ENCODE measurements around the gene SMAD6.

The SMAD6 gene

DNA sequence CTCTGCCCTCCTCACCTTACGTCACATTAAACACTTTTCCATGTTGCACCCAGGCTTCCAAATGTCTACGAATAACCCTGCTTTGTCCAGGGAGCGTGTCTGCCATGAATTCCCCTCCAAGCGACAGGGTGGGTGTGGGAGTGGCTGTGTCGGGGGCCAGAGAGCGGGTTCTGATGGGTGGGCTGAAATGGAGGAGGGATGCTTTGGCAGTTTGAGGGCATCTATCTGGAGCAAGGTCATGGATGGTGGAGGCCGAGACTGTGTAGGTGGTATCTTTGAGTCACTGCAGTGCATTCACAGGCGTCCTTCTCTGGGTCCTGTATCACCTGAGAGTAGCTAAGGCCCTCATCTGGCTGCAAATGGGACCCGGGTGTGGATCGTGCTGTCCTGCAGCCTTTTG lies 36.6 kb downstream of the SMAD6 start:
- DNase-seq (ENCODE audit: extremely low read depth in 1 of 2, low read depth in 1 of 2) = no peak

DNA sequence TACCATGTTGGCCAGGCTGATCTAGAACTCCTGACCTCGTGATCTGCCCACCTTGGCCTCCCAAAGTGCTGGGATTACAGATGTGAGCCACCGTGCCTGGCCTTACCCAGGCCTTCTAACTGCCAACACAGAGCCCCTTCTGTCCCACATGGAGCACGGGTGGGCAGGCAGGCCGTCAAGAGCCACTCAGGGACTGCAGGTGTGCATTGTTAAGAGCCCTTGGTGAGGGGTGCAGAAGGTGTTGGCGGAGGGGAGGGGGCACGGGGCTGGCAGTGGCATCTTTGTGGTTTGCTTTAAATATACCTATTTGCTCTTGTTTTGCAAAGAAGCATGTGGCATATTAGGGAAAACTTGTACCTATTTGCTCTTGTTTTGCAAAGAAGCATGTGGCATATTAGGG lies 37.3 kb downstream of the SMAD6 start:
- DNase-seq (ENCODE audit: extremely low read depth in 1 of 2, low read depth in 1 of 2) = no peak

- no peak for DNase-seq (ENCODE audit: extremely low read depth in 1 of 2, low read depth in 1 of 2)
Measured at GRCh38 chr15:66740802-66741201, 38.8 kb downstream of the SMAD6 start.

GRCh38 chr15:66741646-66742045 lies 39.6 kb downstream of the SMAD6 start:
- no peak for DNase-seq (ENCODE audit: extremely low read depth in 1 of 2, low read depth in 1 of 2)

GRCh38 chr15:66742286-66742685 lies 40.2 kb downstream of the SMAD6 start:
- no peak for DNase-seq (ENCODE audit: extremely low read depth in 1 of 2, low read depth in 1 of 2)

DNA sequence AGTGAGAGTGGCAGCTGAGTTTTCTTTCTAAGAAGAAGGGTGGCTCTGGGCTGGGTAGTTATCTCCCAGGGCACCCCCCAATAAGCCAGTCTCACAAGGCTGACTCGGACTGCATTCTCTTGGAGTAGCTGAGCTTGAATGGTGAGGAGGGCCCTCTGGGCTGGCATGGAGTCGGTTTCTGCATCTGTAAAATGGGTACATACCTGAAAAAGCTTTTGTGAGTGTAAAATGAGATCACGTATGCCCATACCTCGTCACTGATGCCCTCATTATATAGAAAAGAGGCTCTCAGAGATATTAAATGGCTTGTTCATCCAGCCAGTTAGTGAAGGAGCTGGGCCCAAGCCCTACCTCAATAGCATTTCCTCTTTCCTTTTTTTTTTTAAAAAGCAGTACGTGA lies 41.2 kb downstream of the SMAD6 start:
- no peak for DNase-seq (ENCODE audit: extremely low read depth in 1 of 2, low read depth in 1 of 2)

- no peak for DNase-seq (ENCODE audit: extremely low read depth in 1 of 2, low read depth in 1 of 2)
Measured at GRCh38 chr15:66743703-66744536, 41.9 kb downstream of the SMAD6 start.

DNA sequence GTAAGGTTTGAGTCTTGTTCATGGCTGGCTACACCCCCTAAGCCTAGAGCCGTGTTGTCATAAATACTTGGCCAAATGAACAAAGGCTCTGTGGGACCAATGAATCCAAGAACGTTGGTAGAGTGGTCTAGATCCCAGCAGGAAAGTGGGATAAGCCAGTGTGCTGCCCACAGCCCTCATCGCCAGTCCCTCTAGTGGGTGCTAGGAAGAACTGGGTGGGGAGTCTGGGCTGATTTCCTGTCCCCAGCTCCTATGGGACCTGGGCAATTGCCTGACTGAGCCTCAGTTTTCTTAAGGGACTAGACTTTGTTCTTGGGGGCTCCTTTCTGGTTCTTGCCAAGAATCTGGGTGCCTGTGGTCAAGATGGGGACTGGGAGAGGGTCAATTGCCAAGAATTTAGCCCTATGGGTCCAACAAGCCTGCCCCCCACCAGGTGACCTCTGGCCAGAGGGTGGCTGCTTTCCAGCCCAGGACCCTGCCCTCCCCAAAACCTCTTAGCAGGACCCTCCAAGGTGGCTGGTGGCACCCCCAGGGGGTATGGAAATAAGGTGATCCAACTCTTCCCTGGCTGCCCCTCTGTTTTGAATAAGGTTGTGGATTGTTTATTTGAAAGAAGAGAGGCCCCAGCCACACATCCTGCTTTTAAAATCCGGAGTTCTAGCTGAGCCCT lies 42.7 kb downstream of the SMAD6 start:
- no peak for DNase-seq (ENCODE audit: extremely low read depth in 1 of 2, low read depth in 1 of 2)

- DNase-seq (ENCODE audit: extremely low read depth in 1 of 2, low read depth in 1 of 2) = no peak
Measured at GRCh38 chr15:66745530-66746230, 43.6 kb downstream of the SMAD6 start.

- no peak for DNase-seq (ENCODE audit: extremely low read depth in 1 of 2, low read depth in 1 of 2)
Measured at GRCh38 chr15:66746231-66746605, 44.2 kb downstream of the SMAD6 start.

DNA sequence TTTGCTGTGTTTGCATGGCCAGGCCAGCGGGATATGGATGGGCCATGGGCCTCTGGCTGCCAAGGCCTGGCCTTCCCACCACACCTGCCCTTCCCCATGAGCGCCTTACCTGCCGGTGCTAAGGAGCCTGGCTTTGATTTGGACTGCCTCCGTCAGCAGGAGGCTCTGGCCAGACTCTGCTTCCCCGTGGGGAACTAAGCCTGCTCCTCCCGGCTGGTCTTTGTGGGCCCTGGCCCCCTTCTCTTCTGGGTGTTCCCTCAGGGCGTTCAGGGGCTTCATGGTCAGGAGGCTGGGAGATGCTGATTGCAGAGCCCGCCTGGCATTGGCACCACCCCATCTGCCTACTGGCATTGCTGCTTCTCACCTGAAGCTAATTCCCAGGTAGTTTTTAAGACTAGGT lies 45.2 kb downstream of the SMAD6 start:
- no peak for DNase-seq (ENCODE audit: extremely low read depth in 1 of 2, low read depth in 1 of 2)

DNA sequence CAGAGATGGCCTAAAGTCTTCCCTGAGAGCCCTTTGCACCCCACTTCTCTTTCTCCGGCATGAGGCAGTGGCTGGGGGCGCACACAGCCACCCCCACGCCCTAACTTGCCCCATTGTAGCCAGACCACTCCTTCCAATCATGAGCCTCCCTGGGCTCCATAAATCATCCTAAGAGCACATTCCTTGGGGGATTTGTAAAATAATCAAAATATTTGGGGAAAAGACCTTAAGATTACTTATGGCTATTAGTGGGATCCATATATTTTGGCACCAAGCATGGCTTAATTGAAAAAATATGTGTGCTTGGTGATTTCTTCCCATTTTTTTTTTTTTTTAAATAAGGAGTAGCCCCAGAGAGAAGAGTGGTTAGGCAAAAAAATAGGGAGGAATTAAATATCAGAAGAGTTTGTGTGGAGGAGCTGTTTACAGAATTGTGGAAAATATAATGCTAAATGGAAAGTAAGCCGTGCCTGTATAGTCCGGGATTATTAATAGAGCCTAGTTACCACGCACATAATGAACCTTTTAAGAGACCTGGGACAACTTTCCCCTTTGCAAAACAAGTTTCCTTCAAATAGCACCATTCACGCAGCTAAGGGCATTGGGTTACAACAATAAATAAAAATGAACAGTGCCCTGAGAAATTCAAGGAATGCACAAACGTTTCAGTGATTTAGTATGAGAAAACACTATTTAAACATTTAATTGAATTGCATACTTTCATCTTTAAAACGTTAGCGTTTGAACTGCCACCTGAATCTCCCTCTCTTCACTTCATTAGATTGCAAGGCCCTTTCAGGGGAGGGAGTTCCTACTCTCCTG lies 46.1 kb downstream of the SMAD6 start:
- no peak for DNase-seq (ENCODE audit: extremely low read depth in 1 of 2, low read depth in 1 of 2)

DNA sequence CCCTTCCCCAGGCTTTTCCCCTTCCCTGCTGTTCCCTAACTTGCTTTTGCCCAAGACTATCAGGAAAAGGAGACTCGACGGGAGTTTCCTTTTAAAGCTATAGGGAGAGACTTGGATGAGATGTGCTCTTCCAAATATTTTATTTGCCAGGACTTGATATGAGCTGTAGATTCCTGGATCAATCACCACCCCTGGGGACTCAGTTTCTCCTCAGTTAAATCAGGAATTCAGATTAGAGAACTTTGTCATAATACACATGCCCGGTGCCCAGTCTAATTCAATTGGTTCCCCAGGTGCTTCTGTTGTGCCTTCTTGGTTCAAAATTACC lies 46.6 kb downstream of the SMAD6 start:
- DNase-seq (ENCODE audit: extremely low read depth in 1 of 2, low read depth in 1 of 2) = no peak

DNA sequence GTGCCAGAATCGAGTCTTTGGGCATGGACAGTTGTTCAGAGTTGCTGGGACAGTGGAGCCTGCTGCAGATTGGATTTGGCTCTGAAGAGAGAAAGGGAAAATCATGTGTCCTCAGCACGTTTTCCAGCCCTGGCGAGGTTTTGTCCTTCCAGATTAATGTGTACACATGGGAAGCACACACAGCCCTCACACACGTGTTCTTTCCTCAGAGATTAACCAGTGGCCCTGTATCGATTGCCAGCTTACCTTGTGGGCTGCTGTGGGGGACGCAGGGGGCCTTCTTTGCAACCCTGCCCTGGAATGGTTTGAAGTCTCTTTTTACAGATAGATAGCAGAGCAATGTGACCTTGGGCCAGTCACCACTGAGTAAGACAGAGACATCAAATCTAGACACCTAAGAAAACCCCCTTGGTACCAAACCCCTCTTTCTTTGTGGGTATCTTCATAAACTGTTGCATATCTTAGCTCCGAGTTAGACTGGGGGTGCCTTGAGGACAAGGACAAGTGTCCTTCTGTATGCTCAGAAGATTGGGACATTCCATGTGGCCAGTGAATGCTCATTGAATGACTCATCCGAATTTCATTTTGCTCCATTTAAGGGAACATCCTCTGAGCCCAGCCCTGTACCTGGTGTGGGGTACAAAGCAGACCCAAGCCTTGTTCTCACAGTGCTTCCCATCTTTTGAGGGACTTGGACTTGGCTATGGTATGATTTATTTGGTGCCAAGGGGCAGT lies 48.0 kb downstream of the SMAD6 start:
- DNase-seq (ENCODE audit: extremely low read depth in 1 of 2, low read depth in 1 of 2) = no peak

DNA sequence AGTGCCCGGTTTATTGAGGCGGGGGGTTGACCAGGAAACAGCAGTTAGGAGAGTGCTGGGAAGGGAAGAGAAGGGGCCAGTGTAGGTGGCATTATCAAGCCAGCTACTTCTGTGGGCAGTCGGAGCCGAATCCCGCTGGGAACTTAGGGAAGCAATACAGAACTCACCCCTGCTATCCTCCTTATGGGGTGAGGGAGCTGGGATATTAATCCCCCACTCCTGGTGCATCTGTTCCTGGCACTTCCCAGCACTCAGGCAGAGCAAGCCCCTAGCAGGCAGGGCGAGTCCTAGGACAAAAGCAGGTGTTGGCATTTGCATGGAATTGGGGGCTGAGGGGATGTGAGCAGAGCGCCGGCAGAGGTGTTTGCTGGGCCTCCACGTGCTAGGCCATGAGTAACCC lies 48.6 kb downstream of the SMAD6 start:
- no peak for DNase-seq (ENCODE audit: extremely low read depth in 1 of 2, low read depth in 1 of 2)

DNA sequence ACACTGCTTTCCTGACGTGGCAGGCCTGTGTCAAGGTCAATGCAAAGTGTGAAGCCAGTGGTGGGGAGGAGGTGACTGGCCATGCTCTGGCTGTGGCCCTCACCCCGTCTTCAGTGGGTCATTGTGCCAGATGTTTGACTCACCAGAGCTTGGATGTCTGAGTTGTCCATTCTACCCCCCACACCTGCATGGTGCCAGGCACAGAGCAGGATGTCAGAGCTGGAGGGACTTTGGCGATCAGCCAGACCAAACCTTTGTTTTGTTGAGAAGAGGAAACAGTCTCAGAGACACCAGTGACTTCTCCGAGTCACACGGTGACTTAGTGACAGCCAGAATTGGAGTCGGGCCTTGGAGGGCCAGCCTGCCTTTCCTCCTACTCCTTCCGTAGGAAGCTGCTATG lies 49.5 kb downstream of the SMAD6 start:
- no peak for DNase-seq (ENCODE audit: extremely low read depth in 1 of 2, low read depth in 1 of 2)

- no peak for DNase-seq (ENCODE audit: extremely low read depth in 1 of 2, low read depth in 1 of 2)
Measured at GRCh38 chr15:66752078-66752477, 50.0 kb downstream of the SMAD6 start.

- no peak for DNase-seq (ENCODE audit: extremely low read depth in 1 of 2, low read depth in 1 of 2)
Measured at GRCh38 chr15:66753687-66754377, 51.8 kb downstream of the SMAD6 start.

GRCh38 chr15:66754789-66755188 lies 52.8 kb downstream of the SMAD6 start:
- DNase-seq (ENCODE audit: extremely low read depth in 1 of 2, low read depth in 1 of 2) = no peak

Measured in activated CD8-positive, alpha-beta memory T cell treated with anti-CD3 and anti-CD28 coated beads for 1 hour (primary cell).